GM12878 (cell line): Measurements from ENCODE around the gene SMAD2. TPM values are rescaled to one million over a fixed set of nuclear protein-coding genes. Genes with fewer than 3 reads are reported as not detected.
A peak's percentile ranks its signal among the peaks of the same experiment; 100 is the strongest.

Source experiments
- ATAC-seq: fragments of 200-7000 bp; cut with Tn5 transposase; 3 replicates; pipeline ENCODE4 v1.9.1; 2020; ENCODE audit warnings: mild to moderate bottlenecking, moderate library complexity
- BruUV-seq: library from RNA; stranded (reverse); fragments of 400-500 nt; replicated peaks from 2 replicates; lab custom pipeline; 2021; lab: Mats Ljungman, UMichigan
- CTCF ChIA-PET: fragments of 300-600 bp; sonication (Branson Sonifier 250); formaldehyde crosslinking; extraction: SDS; loops from one replicate; lab custom pipeline; 2021; ENCODE audit warnings: inconsistent platforms; lab: Yijun Ruan, JAX
- POLR2A ChIA-PET: fragments of 350-600 bp; formaldehyde crosslinking; extraction: SDS; loops from one replicate; lab custom pipeline; 2021; ENCODE audit warnings: inconsistent platforms; lab: Charles Lee
- RAD21 ChIA-PET: fragments of 300-600 bp; sonication (Branson Sonifier 250); formaldehyde crosslinking; loops from one replicate; lab custom pipeline; 2023; ENCODE audit warnings: antibody characterized with exemption; ENCODE audit not compliant: unreplicated experiment; lab: Charles Lee
- SMC1A ChIA-PET: fragments of 300-600 bp; sonication (Branson Sonifier 250); formaldehyde crosslinking; loops from one replicate; lab custom pipeline; 2023; ENCODE audit not compliant: unreplicated experiment, uncharacterized antibody; lab: Charles Lee
- DNase-seq: peaks from one replicate; pipeline ENCODE4 v3.0.0-alpha.2; 2011; ENCODE audit warnings: low read depth, low spot score
- FAIRE-seq: peaks from 3 replicates; lab custom pipeline; 2011; peaks lifted over from hg19 to GRCh38; lab: Jason Lieb, UNC
- H2AFZ ChIP-seq: 2 replicates; pipeline ENCODE4 v1.6.0; 2011; ENCODE audit warnings: low read depth, low read length, control low read depth; ENCODE audit not compliant: control insufficient read depth
- H3K27ac ChIP-seq: 2 replicates; pipeline ENCODE4 v1.5.1; 2011; ENCODE audit warnings: control low read depth; ENCODE audit not compliant: control insufficient read depth, insufficient read depth
- H3K27me3 ChIP-seq, 2 experiments: replicated peaks in 1 of 2; 2 replicates each; pipeline versions ENCODE4 v1.6.0 to v1.6.1; 2011; ENCODE audit warnings: low read length in 1 of 2; ENCODE audit not compliant: control insufficient read depth in 2 of 2, insufficient read depth in 2 of 2
- H3K36me3 ChIP-seq, 2 experiments: 2 replicates each; pipeline ENCODE4 v1.5.1; 2011; ENCODE audit warnings: low read length in 1 of 2; ENCODE audit not compliant: control insufficient read depth in 2 of 2, insufficient read depth in 2 of 2
- H3K4me1 ChIP-seq: 2 replicates; pipeline ENCODE4 v1.6.1; 2011; ENCODE audit warnings: mild to moderate bottlenecking, low read length, moderate library complexity, mixed read lengths; ENCODE audit not compliant: control insufficient read depth, insufficient read depth
- H3K4me2 ChIP-seq: 2 replicates; pipeline ENCODE4 v1.6.0; 2011; ENCODE audit warnings: control low read depth; ENCODE audit not compliant: control insufficient read depth, insufficient read depth
- H3K4me3 ChIP-seq: fragments of 200-600 bp; sonication (generic); 2 replicates; pipeline ENCODE4 v1.5.1; 2016
- H3K79me2 ChIP-seq: 2 replicates; pipeline ENCODE4 v1.6.0; 2011; ENCODE audit warnings: low read length; ENCODE audit not compliant: control insufficient read depth, insufficient read depth
- H3K9ac ChIP-seq: 2 replicates; pipeline ENCODE4 v1.8.0; 2011; ENCODE audit warnings: low read length, control low read depth, mixed read lengths; ENCODE audit not compliant: control insufficient read depth, insufficient read depth
- H3K9me3 ChIP-seq: replicated peaks from 3 replicates; pipeline ENCODE4 v1.5.1; 2011; ENCODE audit warnings: mild to moderate bottlenecking, low read length; ENCODE audit not compliant: control insufficient read depth, insufficient read depth
- H4K20me1 ChIP-seq: 2 replicates; pipeline ENCODE4 v1.6.0; 2011; ENCODE audit not compliant: control insufficient read depth, insufficient read depth
- BACH1 ChIP-seq: fragments of 450-650 bp; IDR thresholded peaks from 2 replicates; pipeline ENCODE4 v1.6.1; 2017; ENCODE audit warnings: mild to moderate bottlenecking, borderline replicate concordance
- EP300 ChIP-seq, 2 experiments: fragments of 150-350 bp in 1 of 2; IDR thresholded peaks; 2 replicates each; pipeline ENCODE4 v1.6.1; 2011 to 2012; ENCODE audit warnings: low read depth in 2 of 2, low read length in 2 of 2, borderline replicate concordance in 1 of 2, improper control_type of control experiment in 1 of 2, inconsistent platforms in 1 of 2; ENCODE audit not compliant: control insufficient read depth in 1 of 2
- KLF5 ChIP-seq: fragments of 450-650 bp; IDR thresholded peaks from 2 replicates; pipeline ENCODE4 v1.6.1; 2014; ENCODE audit warnings: mild to moderate bottlenecking; ENCODE audit not compliant: partially characterized antibody
- MTA2 ChIP-seq: fragments of 450-650 bp; IDR thresholded peaks from 2 replicates; pipeline ENCODE4 v1.6.1; 2016; ENCODE audit warnings: low read depth, mild to moderate bottlenecking, moderate library complexity
- NFXL1 ChIP-seq: fragments of 450-650 bp; IDR thresholded peaks from 2 replicates; pipeline ENCODE4 v1.6.1; 2017; ENCODE audit warnings: antibody characterized with exemption, mild to moderate bottlenecking, borderline replicate concordance
- PML ChIP-seq: IDR thresholded peaks from 2 replicates; pipeline ENCODE4 v1.6.1; 2012; ENCODE audit warnings: low read length, inconsistent platforms
- RELB ChIP-seq: fragments of 450-650 bp; IDR thresholded peaks from 2 replicates; pipeline ENCODE4 v1.6.1; 2017; ENCODE audit warnings: low read depth, mild to moderate bottlenecking, moderate library complexity
- RUNX3 ChIP-seq: IDR thresholded peaks from 2 replicates; pipeline ENCODE4 v1.6.1; 2012; ENCODE audit warnings: low read length, inconsistent platforms
- SRF ChIP-seq, 2 experiments: IDR thresholded peaks; 2 replicates each; pipeline ENCODE4 v1.6.1; 2011; ENCODE audit warnings: low read depth in 2 of 2, low read length in 2 of 2, mild to moderate bottlenecking in 1 of 2, moderate library complexity in 1 of 2
- TCF12 ChIP-seq: IDR thresholded peaks from 2 replicates; pipeline ENCODE4 v1.6.1; 2011; ENCODE audit warnings: low read depth, mild to moderate bottlenecking, low read length
- USF2 ChIP-seq: IDR thresholded peaks from 2 replicates; pipeline ENCODE4 v1.6.1; 2011; ENCODE audit warnings: low read depth, low read length, improper control_type of control experiment, borderline replicate concordance
- WGBS: methylation state at CpG from one replicate; pipeline ENCODE4 v1.1.6; 2016; ENCODE audit warnings: low lambda C conversion rate; ENCODE audit not compliant: insufficient replicate concordance, insufficient coverage; ENCODE audit errors: missing lambda C conversion rate; 5-methylcytosine and 5-hydroxymethylcytosine counted together
- in situ Hi-C: fragments of 300-500 bp; cut with MboI; formaldehyde crosslinking; loops from 9 replicates; pipeline ENCODE4 v1.14.3; 2018; ENCODE audit warnings: mixed read lengths
- intact Hi-C: fragments of 100-400 bp; cut with micrococcal nuclease; formaldehyde crosslinking; loops from one replicate; pipeline ENCODE4 v1.14.2; 2022; ENCODE audit not compliant: unreplicated experiment
- polyA plus RNA-seq, 11 experiments: library from polyadenylated mRNA; depleted of rRNA in 4 of 11; unstranded in 6 of 11; stranded (reverse) in 5 of 11; fragments of >200 nt; fragmentation: Nextera tagmentation in 4 of 11; fragmentation: Illumina TruSeq in 1 of 11; extraction: Ambion mirVana in 4 of 11; extraction: Trizol in 1 of 11; gene quantifications; 1 replicate in 1 of 11; 2 replicates in 10 of 11; pipeline versions ENCODE4 v1.2.1 to v1.2.3, GENCODE V29; 2011 to 2016; ENCODE audit warnings: inconsistent platforms in 2 of 11, missing spikeins in 2 of 11, low read depth in 1 of 11
- total RNA-seq, 4 experiments: library from RNA; depleted of rRNA in 3 of 4; stranded (reverse); fragments of >200 nt in 3 of 4; fragmentation: Illumina TruSeq in 1 of 4; extraction: Trizol in 1 of 4; gene quantifications; 2 replicates each; pipeline versions ENCODE4 v1.2.1 to v1.2.3, GENCODE V29; 2013 to 2021
- TF ChIP-seq, protein P1 (sequence below): fragments of 450-650 bp; IDR thresholded peaks from 2 replicates; pipeline ENCODE4 v1.6.1; 2018; ENCODE audit warnings: borderline replicate concordance, mild to moderate bottlenecking; ENCODE audit not compliant: partially characterized antibody
- TF ChIP-seq, protein P2 (sequence below): fragments of 450-650 bp; IDR thresholded peaks from 2 replicates; pipeline ENCODE4 v1.6.1; 2017; ENCODE audit warnings: mild to moderate bottlenecking, moderate library complexity

The SMAD2 gene
- total and polyA plus RNA-seq, 10 of the 15 experiments (the other 5 are each of a cell fraction or from before 2014, with no cell fraction given), result 28.8 to 111 (median 65.8) TPM

GRCh38 chr18:47911877-47912276, 18.6 kb downstream of the SMAD2 start:
- peak overlapping the region; percentile 20; the same call in 1 of the 2 replicates for H3K27ac ChIP-seq
- WGBS, result 99% methylated on average over 4 of the region's 4 CpGs
- peaks cover under 1% of the 10 kb centered on the region; the same call in 2 of the 3 replicates for H3K9me3 ChIP-seq
- H4K20me1 ChIP-seq, result no peaks in the 10 kb centered on the region; the same call in 1 of the 2 replicates
- H3K4me3 ChIP-seq, result no peak overlapping the region
- POLR2A ChIA-PET, result interaction anchor here (1.5 kb wide), 1 partner anchor 9 kb away, joined by 4 read pairs; no protein-coding TSS in a partner anchor
- CTCF ChIA-PET, result interaction anchor here (0.6 to 1.3 kb wide), 2 partner anchors 9 to 11 kb away, joined by 3 read pairs; no protein-coding TSS in a partner anchor
- intact Hi-C loops (no loop called here), in situ Hi-C loops (no loop called here)
- no TSS peak for BruUV-seq
- RAD21 ChIA-PET, result no interaction called here
- H3K4me2 ChIP-seq, result no peak overlapping the region
- no peak overlapping the region for H2AFZ ChIP-seq
- SMC1A ChIA-PET, result interaction anchor here (1.9 to 3.5 kb wide), 2 partner anchors 10 to 14 kb away, joined by 7 to 15 read pairs; no protein-coding TSS in a partner anchor
- FAIRE-seq, result no peak
- H3K4me1 ChIP-seq, result peaks cover 10% of the 10 kb centered on the region
- no peak for ATAC-seq
- H3K36me3 ChIP-seq, result peaks cover 2 to 6% of the 10 kb centered on the region in 2 experiments; a peak in 2 of 4 replicates
- H3K79me2 ChIP-seq, result peaks cover 86% of the 10 kb centered on the region
- TF ChIP-seq NFXL1, result no peak
- TF ChIP-seq SRF (IDR thresholded peaks at IDR 0.05; ENCODE audit: low read depth in 2 of 2, low read length in 2 of 2), result no peak
- TF ChIP-seq MTA2, result no peak
- TF ChIP-seq, protein P1, sequence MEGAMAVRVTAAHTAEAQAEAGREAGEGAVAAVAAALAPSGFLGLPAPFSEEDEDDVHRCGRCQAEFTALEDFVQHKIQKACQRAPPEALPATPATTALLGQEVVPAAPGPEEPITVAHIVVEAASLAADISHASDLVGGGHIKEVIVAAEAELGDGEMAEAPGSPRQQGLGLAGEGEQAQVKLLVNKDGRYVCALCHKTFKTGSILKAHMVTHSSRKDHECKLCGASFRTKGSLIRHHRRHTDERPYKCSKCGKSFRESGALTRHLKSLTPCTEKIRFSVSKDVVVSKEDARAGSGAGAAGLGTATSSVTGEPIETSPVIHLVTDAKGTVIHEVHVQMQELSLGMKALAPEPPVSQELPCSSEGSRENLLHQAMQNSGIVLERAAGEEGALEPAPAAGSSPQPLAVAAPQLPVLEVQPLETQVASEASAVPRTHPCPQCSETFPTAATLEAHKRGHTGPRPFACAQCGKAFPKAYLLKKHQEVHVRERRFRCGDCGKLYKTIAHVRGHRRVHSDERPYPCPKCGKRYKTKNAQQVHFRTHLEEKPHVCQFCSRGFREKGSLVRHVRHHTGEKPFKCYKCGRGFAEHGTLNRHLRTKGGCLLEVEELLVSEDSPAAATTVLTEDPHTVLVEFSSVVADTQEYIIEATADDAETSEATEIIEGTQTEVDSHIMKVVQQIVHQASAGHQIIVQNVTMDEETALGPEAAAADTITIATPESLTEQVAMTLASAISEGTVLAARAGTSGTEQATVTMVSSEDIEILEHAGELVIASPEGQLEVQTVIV, result no peak
- TF ChIP-seq BACH1, result no peak
- TF ChIP-seq USF2, result no peak
- no peak for TF ChIP-seq KLF5
- no peak for TF ChIP-seq PML
- TF ChIP-seq RELB, result no peak
- TF ChIP-seq, protein P2, sequence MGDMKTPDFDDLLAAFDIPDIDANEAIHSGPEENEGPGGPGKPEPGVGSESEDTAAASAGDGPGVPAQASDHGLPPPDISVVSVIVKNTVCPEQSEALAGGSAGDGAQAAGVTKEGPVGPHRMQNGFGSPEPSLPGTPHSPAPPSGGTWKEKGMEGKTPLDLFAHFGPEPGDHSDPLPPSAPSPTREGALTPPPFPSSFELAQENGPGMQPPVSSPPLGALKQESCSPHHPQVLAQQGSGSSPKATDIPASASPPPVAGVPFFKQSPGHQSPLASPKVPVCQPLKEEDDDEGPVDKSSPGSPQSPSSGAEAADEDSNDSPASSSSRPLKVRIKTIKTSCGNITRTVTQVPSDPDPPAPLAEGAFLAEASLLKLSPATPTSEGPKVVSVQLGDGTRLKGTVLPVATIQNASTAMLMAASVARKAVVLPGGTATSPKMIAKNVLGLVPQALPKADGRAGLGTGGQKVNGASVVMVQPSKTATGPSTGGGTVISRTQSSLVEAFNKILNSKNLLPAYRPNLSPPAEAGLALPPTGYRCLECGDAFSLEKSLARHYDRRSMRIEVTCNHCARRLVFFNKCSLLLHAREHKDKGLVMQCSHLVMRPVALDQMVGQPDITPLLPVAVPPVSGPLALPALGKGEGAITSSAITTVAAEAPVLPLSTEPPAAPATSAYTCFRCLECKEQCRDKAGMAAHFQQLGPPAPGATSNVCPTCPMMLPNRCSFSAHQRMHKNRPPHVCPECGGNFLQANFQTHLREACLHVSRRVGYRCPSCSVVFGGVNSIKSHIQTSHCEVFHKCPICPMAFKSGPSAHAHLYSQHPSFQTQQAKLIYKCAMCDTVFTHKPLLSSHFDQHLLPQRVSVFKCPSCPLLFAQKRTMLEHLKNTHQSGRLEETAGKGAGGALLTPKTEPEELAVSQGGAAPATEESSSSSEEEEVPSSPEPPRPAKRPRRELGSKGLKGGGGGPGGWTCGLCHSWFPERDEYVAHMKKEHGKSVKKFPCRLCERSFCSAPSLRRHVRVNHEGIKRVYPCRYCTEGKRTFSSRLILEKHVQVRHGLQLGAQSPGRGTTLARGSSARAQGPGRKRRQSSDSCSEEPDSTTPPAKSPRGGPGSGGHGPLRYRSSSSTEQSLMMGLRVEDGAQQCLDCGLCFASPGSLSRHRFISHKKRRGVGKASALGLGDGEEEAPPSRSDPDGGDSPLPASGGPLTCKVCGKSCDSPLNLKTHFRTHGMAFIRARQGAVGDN, result no peak
- TF ChIP-seq EP300 (IDR thresholded peaks at IDR 0.05; ENCODE audit: borderline replicate concordance in 1 of 2, control insufficient read depth in 1 of 2, low read depth in 2 of 2, low read length in 2 of 2), result no peak
- no peak for TF ChIP-seq RUNX3
- TF ChIP-seq TCF12, result no peak
- no peak overlapping the region for H3K9ac ChIP-seq
- H3K27me3 ChIP-seq, result no peaks in the 10 kb centered on the region
- no peak for DNase-seq
